ENCODE measurements around the gene NANOS2.
"Not testable (repeated sequence)": the region's sequence is repeated elsewhere in the genome, so short reads cannot be mapped to it uniquely, and the experiment has no call there.

The NANOS2 gene

DNA sequence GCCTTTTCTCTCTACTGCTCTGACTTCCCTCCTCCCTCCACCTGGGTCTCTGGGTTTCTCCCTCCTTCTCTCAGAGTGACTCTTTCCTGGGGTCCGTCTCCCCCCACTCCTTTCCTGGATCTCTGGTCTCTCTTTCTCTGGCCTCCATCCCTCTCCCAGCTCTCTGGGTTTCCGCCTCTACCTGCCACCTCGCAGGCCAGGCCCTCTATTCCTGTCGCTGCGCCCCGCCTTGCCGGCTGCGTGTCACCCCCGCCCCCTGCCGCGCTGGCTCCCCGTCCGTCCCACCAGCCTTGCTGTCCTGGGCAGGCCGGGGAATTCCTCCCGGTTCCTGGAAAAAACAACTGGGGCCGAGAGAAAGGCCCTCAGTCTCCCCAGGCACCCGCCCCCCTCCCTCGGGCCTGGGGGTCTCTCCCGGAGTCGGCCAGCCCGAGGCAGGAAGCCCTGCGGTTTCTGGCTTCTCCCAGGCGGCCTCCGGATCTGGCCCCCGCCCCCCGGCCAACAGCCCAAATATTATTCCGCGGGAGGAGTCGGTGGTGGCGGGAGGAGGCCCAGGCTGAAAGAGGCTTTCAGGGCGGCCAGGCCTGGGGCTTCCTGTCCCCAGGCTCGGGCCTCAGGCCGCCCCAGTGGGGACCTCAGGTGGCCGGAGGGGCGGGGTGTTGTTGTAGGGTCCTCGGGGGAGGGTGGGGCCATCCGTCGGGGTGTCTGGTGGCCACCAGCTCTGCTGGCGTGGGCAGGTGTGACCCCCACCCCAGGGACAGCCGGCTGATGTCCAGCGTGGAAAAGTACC lies 38.0 kb downstream of the NANOS2 start:
- no peak for DNase-seq (ENCODE audit: low read depth, low spot score)

DNA sequence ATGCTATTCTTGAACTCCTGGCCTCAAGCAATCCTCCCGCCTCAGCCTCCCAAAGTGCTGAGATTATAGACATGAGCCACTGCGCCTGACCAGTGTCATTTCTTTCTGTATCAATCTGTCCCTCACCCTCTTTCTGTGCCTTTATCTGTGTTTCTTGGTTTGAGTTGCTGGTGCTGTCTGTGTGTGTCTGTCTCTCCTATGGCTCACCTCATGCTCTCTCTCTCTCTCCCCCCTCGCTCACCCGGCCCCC lies 38.5 kb downstream of the NANOS2 start:
- no peak for DNase-seq (ENCODE audit: low read depth, low spot score)

DNA sequence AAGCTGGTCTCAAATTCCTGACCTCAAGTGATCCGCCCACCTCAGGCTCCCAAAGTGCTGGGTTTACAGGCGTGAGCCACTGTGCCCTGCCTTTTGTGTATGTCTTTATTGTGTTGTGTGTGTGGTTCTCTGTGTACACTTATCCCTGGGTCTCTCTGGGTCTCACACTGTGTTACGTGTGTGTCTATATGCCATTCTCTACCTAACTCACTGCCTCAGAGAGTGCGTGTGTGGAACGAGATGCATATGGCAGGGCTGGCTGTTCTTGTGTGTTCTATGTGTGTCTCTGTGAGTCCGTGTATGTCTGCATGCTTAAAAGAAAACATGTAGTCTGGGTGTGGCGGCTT lies 40.0 kb downstream of the NANOS2 start:
- DNase-seq (ENCODE audit: low read depth, low spot score): no peak

DNA sequence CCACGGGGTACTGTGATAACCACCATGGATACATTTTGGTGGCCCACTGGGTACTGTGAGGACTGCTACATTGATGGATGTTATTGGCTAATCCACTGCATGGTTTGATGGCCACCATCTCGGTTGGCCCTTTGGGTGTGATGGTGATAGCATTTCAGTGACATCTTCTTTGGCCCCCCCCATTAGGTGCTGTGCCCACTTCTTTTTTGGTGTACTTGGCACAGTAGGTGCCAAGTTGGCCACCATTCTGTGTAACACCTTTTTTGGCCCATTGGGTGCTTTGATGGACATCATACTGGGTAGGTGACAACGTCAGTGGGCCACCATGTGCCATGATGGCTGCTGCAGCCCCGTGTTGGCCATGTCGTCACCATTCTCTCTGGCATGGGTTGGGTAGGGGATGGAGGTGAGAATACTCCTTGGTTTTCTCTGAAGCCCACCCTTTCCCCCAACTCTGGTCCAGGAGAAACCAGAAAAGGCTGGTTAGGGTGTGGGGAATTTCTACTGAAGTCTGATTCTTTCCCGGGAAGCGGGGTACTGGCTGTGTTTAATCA lies 41.3 kb downstream of the NANOS2 start:
- DNase-seq (ENCODE audit: low read depth, low spot score): no peak

DNA sequence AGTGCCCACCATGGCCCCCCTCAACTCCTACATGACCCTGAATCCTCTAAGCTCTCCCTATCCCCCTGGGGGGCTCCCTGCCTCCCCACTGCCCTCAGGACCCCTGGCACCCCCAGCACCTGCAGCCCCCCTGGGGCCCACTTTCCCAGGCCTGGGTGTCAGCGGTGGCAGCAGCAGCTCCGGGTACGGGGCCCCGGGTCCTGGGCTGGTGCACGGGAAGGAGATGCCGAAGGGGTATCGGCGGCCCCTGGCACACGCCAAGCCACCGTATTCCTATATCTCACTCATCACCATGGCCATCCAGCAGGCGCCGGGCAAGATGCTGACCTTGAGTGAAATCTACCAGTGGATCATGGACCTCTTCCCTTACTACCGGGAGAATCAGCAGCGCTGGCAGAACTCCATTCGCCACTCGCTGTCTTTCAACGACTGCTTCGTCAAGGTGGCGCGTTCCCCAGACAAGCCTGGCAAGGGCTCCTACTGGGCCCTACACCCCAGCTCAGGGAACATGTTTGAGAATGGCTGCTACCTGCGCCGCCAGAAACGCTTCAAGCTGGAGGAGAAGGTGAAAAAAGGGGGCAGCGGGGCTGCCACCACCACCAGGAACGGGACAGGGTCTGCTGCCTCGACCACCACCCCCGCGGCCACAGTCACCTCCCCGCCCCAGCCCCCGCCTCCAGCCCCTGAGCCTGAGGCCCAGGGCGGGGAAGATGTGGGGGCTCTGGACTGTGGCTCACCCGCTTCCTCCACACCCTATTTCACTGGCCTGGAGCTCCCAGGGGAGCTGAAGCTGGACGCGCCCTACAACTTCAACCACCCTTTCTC lies 42.3 kb downstream of the NANOS2 start:
- DNase-seq (ENCODE audit: low read depth, low spot score): no peak

DNA sequence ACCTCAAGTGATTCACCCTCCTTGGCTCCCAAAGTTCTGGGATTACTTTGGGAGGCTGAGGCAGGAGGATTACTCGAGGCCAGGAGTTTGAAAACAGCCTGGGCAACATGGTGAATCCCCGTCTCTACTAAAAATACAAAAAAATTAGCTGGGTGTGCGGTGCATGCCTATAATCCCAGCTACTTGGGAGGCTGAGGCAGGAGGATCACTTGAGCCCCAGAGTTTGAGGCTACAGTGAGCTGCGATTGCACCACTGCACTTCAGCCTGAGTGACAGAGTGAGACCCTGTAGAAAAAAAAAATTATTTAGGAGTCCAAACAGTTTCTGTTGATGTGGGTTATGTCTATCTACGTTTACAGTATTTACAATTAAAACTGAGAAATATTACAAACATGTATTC lies 43.8 kb downstream of the NANOS2 start:
- DNase-seq (ENCODE audit: low read depth, low spot score): no peak

DNA sequence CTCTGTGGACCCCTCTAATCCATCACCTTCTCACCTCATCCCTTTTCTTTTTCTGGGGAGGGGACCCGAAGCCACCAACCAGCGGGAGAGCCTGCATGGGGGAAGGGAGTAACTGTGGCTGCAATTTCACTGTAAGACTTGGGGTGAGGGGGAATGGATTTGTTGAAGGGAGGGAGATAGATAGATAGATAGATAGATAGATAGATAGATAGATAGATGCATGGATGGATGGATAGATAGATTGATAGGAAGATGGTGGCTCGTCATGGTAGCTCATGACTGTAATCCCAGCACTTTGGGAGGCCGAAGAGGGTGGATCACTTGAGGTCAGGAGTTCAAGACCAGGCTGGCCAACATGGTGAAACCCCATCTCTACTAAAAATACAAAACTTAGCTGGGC lies 47.3 kb downstream of the NANOS2 start:
- not testable (repeated sequence) for DNase-seq (ENCODE audit: low read depth, low spot score)

DNA sequence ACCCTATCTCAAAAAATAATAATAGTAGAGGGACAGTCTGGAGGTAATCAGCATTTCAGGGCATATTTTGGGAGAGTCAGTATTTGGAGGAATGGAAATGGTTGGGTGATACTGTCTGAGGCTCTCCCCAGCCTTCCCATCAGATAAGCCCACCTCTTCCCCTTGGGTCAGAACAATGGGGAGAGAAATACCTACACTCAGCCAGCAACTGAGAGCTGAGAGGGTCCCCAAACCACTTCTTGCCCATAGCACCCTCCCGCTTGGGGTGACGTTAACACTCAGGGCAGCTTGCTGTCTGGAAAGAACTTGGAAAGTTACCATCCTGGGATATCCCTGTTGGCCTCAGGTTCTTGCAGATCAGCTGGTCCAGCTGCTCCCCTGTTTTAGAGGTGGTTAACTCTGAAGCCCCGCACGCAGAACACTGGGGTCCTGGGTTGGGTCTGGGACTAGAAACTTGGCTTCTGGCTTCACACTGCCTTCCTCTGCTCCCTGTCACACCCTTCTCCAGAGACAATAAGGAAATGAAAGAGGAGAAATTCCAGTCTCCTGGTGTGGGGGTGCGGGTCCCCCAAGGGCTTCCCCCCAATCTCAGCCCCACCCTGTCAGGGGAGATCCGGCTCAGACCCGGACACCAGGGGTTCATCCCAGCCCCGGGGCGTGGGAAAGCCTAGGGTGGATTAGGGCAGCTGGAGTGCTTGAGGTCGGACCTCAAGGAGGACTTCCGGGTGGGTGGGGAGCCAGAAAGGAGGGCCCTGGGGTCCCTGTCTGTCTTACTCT lies 48.0 kb downstream of the NANOS2 start:
- DNase-seq (ENCODE audit: low read depth, low spot score): no peak

DNA sequence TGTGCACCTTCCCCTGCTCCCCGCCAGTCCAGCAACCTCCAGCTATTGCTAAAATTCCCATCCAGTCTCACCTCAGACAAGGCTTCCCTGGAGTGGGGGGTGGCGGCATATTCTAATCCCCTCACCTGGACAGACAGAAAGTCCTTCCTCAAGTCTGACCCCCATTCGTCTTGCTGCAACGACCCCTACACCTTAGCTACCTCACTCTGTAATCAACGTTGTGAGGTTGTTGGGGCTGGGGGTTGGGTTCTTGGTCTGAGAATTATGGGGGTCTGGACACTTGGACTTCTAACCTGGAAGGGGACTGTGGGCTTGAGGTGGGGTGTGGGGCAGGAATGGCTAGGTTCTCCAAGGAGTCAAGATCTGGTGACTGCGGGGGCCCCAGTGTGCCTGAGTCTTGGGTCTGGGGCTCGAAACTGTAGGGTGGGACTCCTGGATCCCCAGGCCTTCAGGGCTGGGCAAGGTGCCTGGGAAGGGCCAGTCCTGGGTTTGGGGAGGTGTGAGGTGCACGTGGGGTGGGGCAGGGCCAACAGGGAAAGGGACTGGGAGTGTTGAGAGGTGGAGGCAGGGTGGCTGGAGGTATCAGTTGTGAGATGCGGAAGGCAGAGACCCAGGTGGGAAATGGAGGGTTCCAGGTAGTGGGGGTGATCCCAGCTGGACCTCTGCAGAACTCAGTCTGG lies 49.2 kb downstream of the NANOS2 start:
- DNase-seq (ENCODE audit: low read depth, low spot score): no peak

DNA sequence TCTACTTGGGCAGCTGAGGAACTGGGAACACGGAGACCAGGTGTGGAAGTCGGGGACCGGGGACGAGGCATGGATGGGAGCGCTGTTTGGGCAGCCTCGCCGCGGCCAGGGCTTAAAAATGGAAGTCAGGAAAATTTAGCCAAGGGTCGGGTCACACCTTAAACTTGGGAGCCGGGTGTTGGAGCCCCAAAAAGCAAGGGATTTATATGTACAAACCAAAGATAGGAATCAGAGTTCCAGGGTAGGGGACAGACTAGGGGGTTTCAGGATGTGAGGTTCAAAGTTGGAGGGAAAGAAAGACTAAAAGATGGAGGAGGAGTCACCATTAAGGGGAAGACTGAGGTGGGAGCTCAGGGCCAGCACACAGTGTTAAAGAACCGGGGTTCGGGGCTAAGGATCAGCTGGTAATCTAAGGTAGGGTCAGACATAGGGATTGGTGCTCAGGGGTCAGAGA lies 49.9 kb downstream of the NANOS2 start:
- DNase-seq (ENCODE audit: low read depth, low spot score): no peak

DNA sequence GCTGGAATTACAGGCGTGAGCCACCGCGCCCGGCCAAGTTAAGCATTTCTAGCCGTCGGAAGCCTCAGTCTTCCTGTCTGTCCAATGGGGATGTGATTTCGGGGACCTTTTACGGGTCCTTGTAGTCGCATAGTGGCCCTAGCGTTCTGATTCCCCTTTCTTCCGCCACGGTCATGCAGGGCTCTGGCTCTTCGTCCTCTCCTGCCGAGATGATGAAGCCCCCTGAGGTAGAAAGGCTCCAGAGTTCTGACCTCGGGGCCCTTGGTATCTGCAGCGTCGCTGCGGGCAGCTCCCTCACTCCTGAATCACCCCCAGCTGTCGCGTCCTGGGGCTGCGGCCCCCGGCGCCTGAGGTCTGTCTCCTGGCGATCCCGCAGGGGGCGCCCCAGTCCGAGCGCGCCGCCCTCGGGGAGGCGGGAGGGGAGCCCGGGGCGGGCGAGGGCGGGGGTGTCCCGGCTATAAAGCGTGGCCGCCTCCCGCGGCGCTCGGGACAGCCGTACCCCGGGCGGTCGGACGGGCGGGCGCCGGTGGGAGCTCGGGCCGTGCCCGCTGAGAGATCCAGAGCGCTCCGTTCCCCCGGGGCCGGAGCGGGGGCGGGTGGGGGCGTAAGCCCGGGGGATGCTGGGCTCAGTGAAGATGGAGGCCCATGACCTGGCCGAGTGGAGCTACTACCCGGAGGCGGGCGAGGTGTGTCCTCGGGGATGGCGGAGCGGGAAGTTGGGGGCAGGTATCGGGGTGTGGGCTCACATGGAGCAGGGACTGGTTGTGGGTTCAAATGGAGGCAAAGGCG lies 50.5 kb downstream of the NANOS2 start, which contains the start of gene FOXA3:
Gene FOXA3 (plus strand): TSS at position 487 of the 789 bp plus-strand sequence. CDS start 131 bp downstream, at position 618.
- no peak for DNase-seq (ENCODE audit: low read depth, low spot score)

DNA sequence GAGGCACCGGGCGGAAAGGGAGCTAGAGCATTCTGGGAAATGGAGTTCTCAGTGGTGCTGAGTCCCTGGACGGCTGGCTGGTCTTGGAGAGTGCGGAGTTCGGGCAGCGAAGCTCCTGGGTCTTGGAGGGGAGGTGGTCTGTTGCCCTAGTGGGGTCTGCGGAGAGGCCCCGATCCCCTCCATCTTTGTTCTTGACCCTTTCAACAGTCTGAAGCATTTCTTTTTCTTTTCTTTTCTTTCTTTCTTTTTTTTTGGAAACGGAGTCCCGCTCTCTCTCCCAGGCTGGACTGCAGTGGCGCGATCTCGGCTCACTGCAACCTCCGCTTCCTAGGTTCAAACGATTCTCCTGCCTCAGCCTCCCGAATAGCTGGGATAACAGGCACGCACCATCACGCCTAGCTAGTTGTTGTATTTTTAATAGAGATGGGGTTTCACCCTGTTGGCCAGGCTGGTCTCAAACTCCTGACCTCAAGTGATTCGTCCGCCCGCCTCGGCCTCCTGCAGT lies 51.2 kb downstream of the NANOS2 start:
- DNase-seq (ENCODE audit: low read depth, low spot score): no peak

Measured in smooth muscle cell of the brain vasculature (primary cell).